IMR-90 (cell line): Measurements from ENCODE around the gene SCYGR6. TPM values are rescaled to one million over a fixed set of nuclear protein-coding genes. Genes with fewer than 3 reads are reported as not detected.

ENCODE experiments used
- ATAC-seq: fragments of 200-7000 bp; cut with Tn5 transposase; 2 replicates; pipeline ENCODE4 v1.9.1; 2020; ENCODE audit warnings: low read depth, mild to moderate bottlenecking, moderate library complexity
- BruUV-seq: library from RNA; stranded (reverse); fragments of 400-500 nt; replicated peaks from 2 replicates; lab custom pipeline; 2021; lab: Mats Ljungman, UMichigan
- CTCF ChIA-PET: fragments of 300-600 bp; formaldehyde crosslinking; extraction: SDS; loops from one replicate; lab custom pipeline; 2021; ENCODE audit warnings: antibody characterized with exemption; lab: Yijun Ruan, JAX
- POLR2A ChIA-PET: fragments of 300-600 bp; sonication (Branson Sonifier 250); formaldehyde crosslinking; loops from one replicate; lab custom pipeline; 2022; ENCODE audit warnings: antibody characterized with exemption; ENCODE audit not compliant: unreplicated experiment; lab: Charles Lee
- DNase-seq: peaks from one replicate; pipeline ENCODE4 v3.0.0; 2013
- H2AFZ ChIP-seq: replicated peaks from 2 replicates; pipeline ENCODE3; 2013; ENCODE audit warnings: low read length, mild to moderate bottlenecking; ENCODE audit not compliant: poor library complexity
- H2AK5ac ChIP-seq: 2 replicates; pipeline ENCODE4 v1.6.1; 2013; ENCODE audit warnings: low read depth, low read length, inconsistent platforms
- H2AK9ac ChIP-seq: replicated peaks from 2 replicates; pipeline ENCODE3; 2013; ENCODE audit warnings: mild to moderate bottlenecking, low read depth, low read length, moderate library complexity; ENCODE audit not compliant: poor library complexity
- H2BK120ac ChIP-seq: 2 replicates; pipeline ENCODE4 v1.6.1; 2013; ENCODE audit warnings: low read depth, low read length, inconsistent platforms
- H2BK15ac ChIP-seq: 3 replicates; pipeline ENCODE4 v1.6.1; 2013; ENCODE audit warnings: low read depth, low read length, inconsistent platforms
- H2BK20ac ChIP-seq: 2 replicates; pipeline ENCODE4 v1.6.1; 2013; ENCODE audit warnings: low read depth, mild to moderate bottlenecking, inconsistent platforms, low read length, moderate library complexity
- H2BK5ac ChIP-seq: 2 replicates; pipeline ENCODE4 v1.6.1; 2013; ENCODE audit warnings: mild to moderate bottlenecking, low read depth, low read length, inconsistent platforms; ENCODE audit not compliant: poor library complexity, severe bottlenecking
- H3K14ac ChIP-seq: replicated peaks from 2 replicates; pipeline ENCODE4 v1.6.1; 2013; ENCODE audit warnings: low read depth, low read length, inconsistent platforms
- H3K18ac ChIP-seq: 2 replicates; pipeline ENCODE4 v1.6.1; 2013; ENCODE audit warnings: low read depth, low read length, control low read depth
- H3K23ac ChIP-seq: 2 replicates; pipeline ENCODE4 v1.6.1; 2013; ENCODE audit warnings: low read depth, low read length, inconsistent platforms
- H3K27ac ChIP-seq: 2 replicates; pipeline ENCODE4 v1.5.1; 2013; ENCODE audit warnings: mild to moderate bottlenecking, control low read depth, low read length; ENCODE audit not compliant: insufficient read depth
- H3K27me3 ChIP-seq: 2 replicates; pipeline ENCODE4 v1.6.1; 2013; ENCODE audit warnings: low read length; ENCODE audit not compliant: control insufficient read depth, insufficient read depth
- H3K36me3 ChIP-seq: 2 replicates; pipeline ENCODE4 v1.6.1; 2013; ENCODE audit warnings: low read length, mixed read lengths; ENCODE audit not compliant: control insufficient read depth, insufficient read depth
- H3K4ac ChIP-seq: 2 replicates; pipeline ENCODE4 v1.6.1; 2013; ENCODE audit warnings: low read depth, low read length, inconsistent platforms
- H3K4me1 ChIP-seq: 2 replicates; pipeline ENCODE4 v1.6.1; 2013; ENCODE audit warnings: low read length, mixed read lengths; ENCODE audit not compliant: control insufficient read depth, insufficient read depth
- H3K4me2 ChIP-seq: 2 replicates; pipeline ENCODE4 v1.6.1; 2013; ENCODE audit warnings: low read depth, mild to moderate bottlenecking, control low read depth, low read length, moderate library complexity
- H3K4me3 ChIP-seq: 2 replicates; pipeline ENCODE4 v1.5.1; 2013; ENCODE audit warnings: low read depth, mild to moderate bottlenecking, control low read depth, low read length, moderate library complexity; ENCODE audit not compliant: insufficient read depth
- H3K56ac ChIP-seq: 2 replicates; pipeline ENCODE4 v1.6.1; 2013; ENCODE audit warnings: low read length, inconsistent platforms; ENCODE audit not compliant: insufficient read depth; ENCODE audit errors: extremely low read depth
- H3K79me1 ChIP-seq, 2 experiments: 2 replicates each; pipeline ENCODE4 v1.6.1; 2013; ENCODE audit warnings: low read length in 2 of 2, inconsistent platforms in 1 of 2, low read depth in 1 of 2
- H3K9ac ChIP-seq: 2 replicates; pipeline ENCODE4 v1.6.1; 2013; ENCODE audit warnings: low read depth, low read length, control low read depth
- H3K9me1 ChIP-seq: 2 replicates; pipeline ENCODE4 v1.6.1; 2013; ENCODE audit warnings: low read length, inconsistent platforms; ENCODE audit not compliant: insufficient read depth
- H3K9me3 ChIP-seq: 2 replicates; pipeline ENCODE4 v1.6.1; 2013; ENCODE audit warnings: low read length; ENCODE audit not compliant: control insufficient read depth, insufficient read depth
- H4K20me1 ChIP-seq: 2 replicates; pipeline ENCODE4 v1.6.1; 2013; ENCODE audit warnings: low read length, inconsistent platforms; ENCODE audit not compliant: insufficient read depth
- H4K5ac ChIP-seq: 2 replicates; pipeline ENCODE4 v1.6.1; 2013; ENCODE audit warnings: mild to moderate bottlenecking, low read depth, low read length, control low read depth
- H4K8ac ChIP-seq, 2 experiments: 2 replicates each; pipeline ENCODE4 v1.6.1; 2013; ENCODE audit warnings: low read depth in 2 of 2, low read length in 2 of 2, control low read depth in 1 of 2, inconsistent platforms in 1 of 2
- H4K91ac ChIP-seq: 2 replicates; pipeline ENCODE4 v1.6.1; 2013; ENCODE audit warnings: low read depth, low read length, inconsistent platforms; ENCODE audit not compliant: insufficient read depth
- RFX5 ChIP-seq: IDR thresholded peaks from 2 replicates; pipeline ENCODE4 v1.8.0; 2012; ENCODE audit warnings: low read depth, mild to moderate bottlenecking, low read length, moderate library complexity
- WGBS, 2 experiments: methylation state at CpG; one replicate each; pipeline versions ENCODE4 v1.1.5 to v1.1.7; 2013; ENCODE audit warnings: missing lambda C conversion rate in 2 of 2; ENCODE audit not compliant: insufficient read length in 1 of 2; ENCODE audit errors: extremely low coverage in 2 of 2; 5-methylcytosine and 5-hydroxymethylcytosine counted together
- dilution Hi-C: fragments of 300-500 bp; cut with HindIII; formaldehyde crosslinking; loops from one replicate; pipeline ENCODE4 v1.14.3; 2018; ENCODE audit warnings: low sequenced_read_pairs; ENCODE audit not compliant: unreplicated experiment
- in situ Hi-C: fragments of 300-500 bp; cut with MboI; formaldehyde crosslinking; loops from 3 replicates; pipeline ENCODE4 v1.14.3; 2019; ENCODE audit warnings: low sequenced_read_pairs, inconsistent platforms, mixed read lengths
- intact Hi-C: fragments of 100-400 bp; cut with micrococcal nuclease; formaldehyde crosslinking; loops from 2 replicates; pipeline ENCODE4 v1.10.0; 2022
- polyA plus RNA-seq, 3 experiments: library from polyadenylated mRNA; depleted of rRNA; stranded (reverse); fragments of >200 nt; gene quantifications; 2 replicates each; pipeline ENCODE4 v1.2.3, GENCODE V29; 2012; ENCODE audit warnings: low replicate concordance in 1 of 3
- total RNA-seq: library from RNA; depleted of rRNA; stranded (reverse); fragments of >200 nt; gene quantifications from 2 replicates; pipeline ENCODE4 v1.2.3, GENCODE V29; 2012

SCYGR6 gene
- total and polyA plus RNA-seq, 2 of the 4 experiments (the other 2 are of a cell fraction), result not detected

DNA sequence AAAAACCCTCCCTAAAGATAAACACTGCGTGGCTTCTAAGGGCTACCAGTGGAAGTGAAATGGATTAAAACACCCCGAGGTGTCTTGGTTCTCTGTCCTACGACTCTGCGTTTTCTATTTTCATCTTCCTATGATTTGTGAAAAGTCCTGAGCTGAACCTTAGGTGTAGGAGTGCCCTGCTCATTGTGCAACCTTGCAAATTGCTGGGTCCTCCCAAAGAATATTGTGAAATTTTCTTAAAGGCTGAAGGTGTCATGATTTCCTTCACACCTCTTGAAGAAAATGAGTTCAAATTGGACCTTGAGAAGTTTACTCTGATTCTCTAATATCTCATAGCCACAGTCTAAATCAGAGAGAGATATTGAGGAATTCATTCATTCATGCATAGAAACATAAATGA lies 4.9 kb downstream of the SCYGR6 start:
- Histone ChIP-seq H3K4me2 (no peak overlapping the region), H4K8ac (no peak overlapping the region), H3K4ac (no peak overlapping the region), H2BK120ac (no peak overlapping the region), H2AK5ac (no peak overlapping the region), H3K9me3 (no peaks in the 10 kb centered on the region), H4K91ac (no peak overlapping the region), H3K4me3 (no peak overlapping the region), H4K5ac (no peak overlapping the region), H3K36me3 (no peaks in the 10 kb centered on the region), H3K56ac (no peak overlapping the region), H2BK5ac (no peak overlapping the region), H3K23ac (no peak overlapping the region), H2BK20ac (no peak overlapping the region), H3K9me1 (no peaks in the 10 kb centered on the region), H3K9ac (no peak overlapping the region), H2AK9ac (no peak overlapping the region), H3K79me1 (no peaks in the 10 kb centered on the region), H3K27me3 (peaks cover 2% of the 10 kb centered on the region; the same call in 1 of the 2 replicates), H3K14ac (no peak overlapping the region), H3K4me1 (no peaks in the 10 kb centered on the region), H2BK15ac (no peak overlapping the region), H3K18ac (no peak overlapping the region), H2AFZ (no peak overlapping the region), H3K27ac (no peak overlapping the region), H4K20me1 (no peaks in the 10 kb centered on the region)
- dilution Hi-C loops (no loop called here), intact Hi-C loops (no loop called here), in situ Hi-C loops (no loop called here)
- no TSS peak for BruUV-seq
- DNase-seq, result no peak
- no CpG with 5 or more reads among the region's 4 CpGs for WGBS, 2 experiments
- no peak for TF ChIP-seq RFX5
- ChIA-PET POLR2A (no interaction called here), CTCF (no interaction called here)
- ATAC-seq, result no peak
